NK-92 (cell line): Measurements from ENCODE around the gene HEATR5A.

Experiments used
- DNase-seq: peaks from one replicate; lab custom pipeline; 2025; ENCODE audit not compliant: unreplicated experiment; lab: John Stamatoyannopoulos, UW

Gene HEATR5A

DNA sequence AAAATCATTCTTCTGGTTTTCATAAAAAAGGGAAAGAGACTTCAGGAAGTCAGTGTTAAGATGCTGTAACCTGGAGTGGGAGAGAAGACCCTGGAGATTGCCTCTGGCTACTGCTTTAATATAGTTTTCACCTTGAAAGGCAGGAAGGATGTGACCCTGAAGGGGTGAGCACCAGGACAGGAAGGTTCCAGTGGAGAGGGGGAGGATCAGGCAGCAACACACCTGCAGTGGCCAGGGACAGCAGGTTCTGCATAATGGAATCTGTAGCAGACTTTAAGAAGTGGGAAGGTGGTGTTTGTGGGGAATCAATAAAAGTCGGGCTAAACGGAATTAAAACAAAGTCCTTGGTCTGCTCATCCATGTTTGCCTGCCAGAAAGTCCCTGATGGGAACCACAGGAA, 6.3 kb upstream of the HEATR5A start:
- no peak for DNase-seq

DNA sequence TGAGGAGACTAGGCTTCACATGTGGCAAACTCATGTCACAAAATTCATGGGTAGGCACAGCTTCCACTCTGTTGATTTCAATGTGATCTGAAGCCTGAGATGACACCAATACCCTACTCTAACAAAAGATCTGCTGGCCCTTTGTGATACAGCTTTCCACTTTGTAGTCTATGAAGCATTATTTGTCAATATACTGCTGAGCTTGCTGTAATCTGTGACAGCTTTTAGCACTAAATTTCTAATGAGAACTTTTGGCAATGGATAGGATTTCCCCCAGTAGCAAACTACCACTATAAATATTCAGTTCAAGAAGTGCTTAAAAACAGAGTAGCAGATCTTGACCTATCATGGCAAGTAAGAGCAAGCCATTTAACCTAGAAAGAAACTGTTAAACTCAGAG, 5.6 kb upstream of the HEATR5A start:
- no peak for DNase-seq

DNA sequence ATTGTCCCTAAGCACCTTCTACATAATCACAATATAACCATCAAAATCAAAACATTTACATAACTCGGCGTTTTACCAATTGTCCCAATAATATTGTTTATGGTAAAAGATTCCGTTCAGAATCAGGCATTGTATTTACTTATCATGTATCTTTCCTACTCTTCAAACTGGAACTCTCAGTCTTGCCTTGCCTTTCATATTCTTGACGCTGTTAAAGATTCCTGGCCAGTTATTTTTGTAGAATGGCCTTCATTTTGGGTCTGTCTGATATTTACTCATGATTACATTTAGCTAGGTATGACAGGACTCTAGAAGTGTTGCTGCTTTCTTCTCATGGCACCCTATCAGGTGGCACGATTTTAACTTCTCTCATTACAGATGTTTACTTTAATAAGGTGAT, 850 bp upstream of the HEATR5A start:
- DNase-seq: no peak

DNA sequence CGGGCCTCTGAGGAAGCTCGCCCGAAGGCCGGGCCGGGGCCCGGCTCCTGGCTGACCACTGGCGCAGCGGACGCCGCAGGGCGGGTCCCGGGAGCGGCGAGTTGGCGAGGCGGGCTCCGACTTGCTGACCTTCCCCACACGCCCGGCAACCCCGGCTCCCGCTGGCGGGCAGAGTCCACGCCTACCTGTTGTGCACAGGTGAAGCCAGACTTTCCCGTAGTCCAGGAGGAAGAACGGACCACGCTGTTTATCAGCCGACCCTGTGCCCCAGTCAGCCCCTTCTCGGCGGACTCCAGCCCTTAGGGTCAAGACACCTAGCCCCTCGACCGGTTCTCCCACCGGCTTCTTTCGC, 407 bp downstream of the HEATR5A start:
- DNase-seq: no peak

DNA sequence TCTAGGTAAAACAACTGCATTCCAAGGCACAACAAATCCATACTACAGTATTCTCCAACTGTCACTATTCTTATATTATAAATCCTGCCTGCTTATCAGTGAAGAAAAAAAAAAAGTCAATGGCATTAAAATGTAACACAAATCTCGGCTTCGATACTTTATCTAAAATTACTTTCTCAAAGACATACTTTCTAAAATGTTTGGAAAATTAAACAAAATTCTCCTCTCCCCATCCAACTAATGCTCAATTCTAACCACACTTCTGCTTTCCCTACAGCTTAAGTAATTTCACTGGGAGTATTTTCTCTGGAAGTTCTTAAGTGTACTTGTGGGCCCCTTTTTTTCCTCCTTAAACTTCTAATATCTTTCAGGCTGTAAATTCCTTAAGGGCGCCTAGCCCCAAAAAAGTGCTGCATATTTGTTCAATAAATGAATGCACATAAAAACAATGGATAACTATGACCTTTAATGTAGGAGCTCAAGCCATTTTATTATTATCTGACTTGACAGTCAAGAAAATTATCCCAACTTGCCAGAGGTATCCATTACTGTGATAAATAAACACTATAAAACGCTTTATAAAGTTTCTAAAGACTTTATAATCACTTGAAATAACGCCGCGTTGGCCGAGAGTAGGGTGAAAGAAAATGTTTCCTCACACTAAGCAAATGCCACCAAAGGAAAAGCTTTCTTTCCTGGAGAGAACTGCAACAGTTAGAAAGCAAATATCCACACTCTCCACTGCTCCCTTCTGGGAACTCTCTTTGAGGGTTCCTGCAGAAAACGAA, 977 bp downstream of the HEATR5A start:
- DNase-seq: no peak

DNA sequence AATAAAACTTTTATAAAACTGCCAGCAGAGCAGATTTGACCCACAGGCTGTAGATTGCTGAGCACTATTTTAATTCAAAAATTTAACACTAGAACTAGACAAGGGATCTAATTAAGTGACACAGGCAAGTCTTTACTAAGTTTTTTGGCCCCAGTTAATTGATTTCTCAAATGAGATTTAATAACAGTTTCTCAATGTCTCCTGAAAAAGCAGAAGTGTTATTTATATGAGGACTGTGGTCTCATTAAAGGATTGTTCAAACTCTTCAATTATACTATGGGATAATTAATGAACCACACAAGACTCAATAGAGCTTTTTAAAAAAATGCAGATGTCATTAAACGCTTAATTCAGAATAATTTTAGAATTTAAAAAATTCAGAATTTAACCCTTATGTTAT, 1.9 kb downstream of the HEATR5A start:
- DNase-seq: no peak

DNA sequence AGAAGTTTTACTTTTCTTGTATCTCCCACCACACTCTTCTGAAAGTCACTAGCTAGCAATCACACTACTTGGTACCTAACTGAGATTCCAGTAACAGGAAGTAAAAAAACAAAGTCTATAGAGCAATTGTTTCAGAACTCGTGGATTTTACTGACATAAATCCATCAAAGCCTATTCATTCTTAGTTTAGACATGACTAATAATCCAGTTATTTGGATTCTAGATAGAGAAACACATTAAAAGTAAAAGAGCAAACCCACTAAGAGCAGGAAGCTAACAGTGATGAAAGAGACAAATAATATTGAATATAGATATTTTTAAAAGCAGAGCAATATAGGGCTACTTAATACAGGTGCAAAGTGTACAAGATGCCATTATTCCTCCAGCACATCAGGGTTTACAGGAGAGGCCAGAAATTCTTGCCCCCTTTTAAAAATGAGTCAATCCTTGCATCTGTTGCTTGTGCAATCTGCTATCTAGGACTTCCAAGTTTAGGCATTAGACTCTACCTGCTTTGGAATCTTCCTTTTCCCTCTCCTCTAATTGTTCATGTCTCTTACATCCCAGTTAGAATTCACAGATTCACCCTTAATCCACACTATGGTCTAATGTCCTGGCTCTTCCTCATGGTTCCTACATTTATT, 6.0 kb downstream of the HEATR5A start:
- DNase-seq: no peak

DNA sequence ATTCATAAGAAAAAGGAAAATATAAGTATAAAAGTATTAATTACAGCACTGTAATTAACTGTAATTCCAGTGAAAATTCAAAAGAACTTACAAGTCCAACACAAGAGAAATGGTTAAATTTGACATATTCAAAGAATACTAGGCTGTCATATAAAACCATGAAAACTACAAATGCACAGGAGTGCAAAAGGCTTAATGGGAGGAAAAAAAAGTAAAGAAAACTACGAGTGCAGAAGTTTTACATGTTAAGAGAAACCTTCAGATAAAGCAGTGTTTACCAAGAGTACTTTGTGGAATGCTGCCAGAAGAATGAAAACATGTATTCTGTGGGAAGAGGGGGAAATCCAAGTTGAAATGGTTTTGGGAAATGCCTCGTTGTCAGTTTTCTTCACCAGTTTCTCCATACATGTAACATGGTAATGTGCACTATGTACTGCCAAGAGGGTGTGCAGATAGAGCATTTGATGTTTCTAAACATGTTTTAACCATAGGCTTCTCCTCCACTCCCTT, 9.1 kb downstream of the HEATR5A start:
- DNase-seq: no peak

DNA sequence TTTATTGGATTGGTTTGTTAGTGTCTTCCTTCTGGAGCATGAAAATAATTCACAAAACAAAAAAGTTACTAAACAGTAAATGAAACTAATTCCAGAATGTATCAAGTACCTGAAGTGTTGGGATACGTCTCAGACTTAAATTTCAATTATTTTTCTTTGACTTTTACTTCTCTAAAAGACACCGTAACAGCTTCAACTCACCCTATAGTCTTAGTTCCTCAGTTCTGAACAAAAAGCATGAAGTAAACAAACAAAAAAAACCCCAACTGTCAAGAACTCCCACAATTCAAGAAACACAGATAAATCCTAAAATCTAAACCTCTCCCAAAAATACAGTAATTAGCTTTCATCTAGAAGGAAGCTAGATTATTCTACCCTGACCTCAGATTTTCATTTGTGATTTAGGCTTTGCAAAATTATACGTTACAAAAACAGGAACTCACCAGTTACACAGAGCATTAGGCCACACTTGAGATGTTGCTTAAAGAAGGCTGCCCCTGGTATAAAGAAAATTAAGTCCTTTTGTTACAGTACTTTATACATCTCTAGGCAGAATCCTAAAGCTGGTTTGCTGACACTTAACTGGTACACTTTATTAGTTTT, 10.2 kb downstream of the HEATR5A start:
- DNase-seq: no peak

DNA sequence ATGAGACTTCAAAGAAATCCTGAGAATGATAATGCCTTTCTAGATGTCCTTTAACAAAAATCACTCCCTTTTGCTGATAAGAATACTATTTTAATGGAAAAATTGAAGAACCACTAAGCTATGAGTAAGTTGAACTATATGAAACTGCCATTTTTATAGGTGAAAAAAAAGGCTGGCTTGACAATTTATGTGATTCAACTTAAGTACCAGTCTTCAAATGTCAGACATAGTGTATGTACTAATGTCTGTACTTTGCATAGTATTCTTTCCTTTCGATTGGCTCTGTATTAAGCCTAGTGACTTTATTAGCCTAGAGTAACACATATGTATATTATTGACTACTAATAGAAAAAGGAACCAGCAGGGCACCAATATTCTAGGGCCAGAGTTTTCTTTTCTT, 11.9 kb downstream of the HEATR5A start:
- no peak for DNase-seq

DNA sequence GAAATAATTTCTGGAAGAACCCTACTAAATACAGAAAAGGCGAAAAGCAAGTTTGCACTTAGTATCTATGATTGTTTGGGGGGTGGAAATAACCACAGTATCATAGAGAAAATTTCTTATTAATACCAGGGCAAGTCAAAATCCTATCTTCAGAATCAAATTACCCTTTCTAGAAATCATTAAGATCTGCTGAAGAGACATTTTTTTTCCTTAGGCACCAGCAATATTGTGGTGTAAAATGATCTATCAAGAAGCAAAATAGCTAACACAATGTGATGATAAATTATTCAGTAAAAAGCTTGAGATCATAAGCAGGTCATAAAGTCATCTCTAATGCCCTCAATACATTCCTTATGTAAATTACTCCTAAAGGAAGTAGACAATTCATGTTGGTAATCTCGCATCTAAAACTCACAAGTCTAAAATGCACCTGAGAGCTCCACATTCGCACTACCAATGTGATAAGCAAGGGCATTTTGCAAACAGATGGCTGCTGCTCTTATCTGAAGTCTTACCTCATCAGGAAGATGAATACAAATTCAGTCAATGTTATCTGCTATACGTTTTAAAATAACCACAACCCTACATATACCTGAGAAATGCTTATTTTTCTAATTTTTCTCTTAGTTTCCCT, 14.6 kb downstream of the HEATR5A start:
- no peak for DNase-seq

DNA sequence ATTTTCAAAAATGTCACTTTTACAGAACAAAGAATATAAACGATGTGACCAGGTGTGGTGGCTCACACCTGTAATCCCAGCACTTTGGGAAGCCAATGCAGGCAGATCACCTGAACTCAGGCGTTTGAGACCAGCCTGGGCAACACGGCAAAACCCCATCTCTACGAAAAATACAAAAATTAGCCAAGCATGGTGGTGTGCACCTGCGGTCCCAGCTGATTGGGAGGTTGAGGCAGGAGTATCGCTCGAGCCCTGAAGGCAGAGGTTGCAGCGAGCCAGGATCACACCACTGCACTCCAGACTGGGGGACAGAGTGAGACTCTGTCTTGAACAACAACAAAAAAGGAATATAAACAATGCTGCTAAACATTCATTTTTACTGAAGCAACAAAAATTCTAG, 15.2 kb downstream of the HEATR5A start:
- no peak for DNase-seq

DNA sequence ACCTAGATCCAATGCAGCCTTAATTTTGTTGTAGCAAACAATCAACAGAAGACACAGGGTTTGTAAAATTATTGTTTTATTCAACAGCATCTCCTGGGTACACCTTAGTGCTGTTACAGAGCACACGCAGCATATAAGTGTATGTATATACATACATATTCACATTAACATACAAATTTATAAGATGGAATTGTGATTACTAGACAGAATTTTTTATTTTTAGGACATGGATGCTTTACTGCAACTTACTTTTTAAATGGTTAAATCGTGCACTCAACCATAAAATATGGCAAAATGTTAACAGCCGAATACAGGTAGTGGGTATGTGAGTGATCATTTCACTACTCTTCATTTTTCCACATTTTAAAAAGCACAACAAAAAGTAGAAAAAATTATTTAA, 16.6 kb downstream of the HEATR5A start:
- DNase-seq: no peak

DNA sequence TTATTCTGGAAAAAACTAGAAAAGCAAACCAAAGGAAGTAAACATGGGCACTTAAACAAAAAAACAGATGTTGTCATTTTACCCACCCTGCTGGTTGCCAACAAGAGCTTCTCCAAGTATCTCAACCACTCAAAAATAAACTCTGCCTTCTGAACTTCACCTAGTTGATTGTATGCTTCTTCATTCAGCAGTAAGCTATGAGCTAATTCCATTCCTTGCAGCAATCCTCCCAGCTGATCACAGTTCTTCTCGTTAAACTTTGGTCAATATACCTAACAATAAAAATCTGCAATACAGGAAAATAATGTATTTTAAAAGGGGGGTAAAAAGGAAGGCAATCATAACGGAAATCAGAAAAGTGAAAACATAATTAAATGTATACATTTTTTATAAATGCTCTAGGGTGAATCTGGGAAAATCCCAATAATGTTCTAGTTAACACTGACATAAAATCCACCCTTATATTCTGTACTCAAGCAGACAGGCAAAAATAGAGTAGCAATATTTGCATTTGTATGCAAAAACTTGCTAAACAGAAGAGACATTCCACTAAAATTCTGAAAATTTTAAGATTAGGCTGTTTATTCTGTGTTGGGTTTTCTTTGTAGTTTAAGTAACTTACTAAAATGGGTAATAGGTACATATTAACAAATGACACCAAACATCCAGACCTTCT, 17.4 kb downstream of the HEATR5A start:
- no peak for DNase-seq

DNA sequence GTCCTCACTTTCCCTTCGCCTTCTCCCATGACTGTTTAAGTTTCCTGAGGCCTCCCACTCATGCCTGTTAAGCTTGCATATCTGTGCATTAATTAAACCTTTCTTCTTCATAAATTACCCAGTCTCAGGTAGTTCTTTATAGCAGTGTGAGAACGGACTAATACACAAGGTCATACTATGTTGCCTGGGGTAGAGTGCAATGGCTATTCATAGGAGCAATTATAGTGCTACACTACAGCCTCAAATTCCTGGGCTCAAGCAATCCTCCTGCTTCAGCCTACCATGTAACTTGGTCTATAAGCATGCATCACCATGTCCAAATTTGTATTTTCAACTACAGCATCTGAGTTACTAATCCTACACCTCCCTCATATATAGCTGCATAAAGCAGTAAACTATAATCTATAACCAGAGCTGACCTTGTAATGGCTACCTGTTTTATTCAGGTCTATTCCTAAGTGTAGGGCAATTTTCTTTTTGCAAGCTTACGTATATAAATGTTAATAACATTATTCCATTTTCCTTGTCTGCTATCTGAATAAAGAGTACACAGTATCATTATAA, 18.9 kb downstream of the HEATR5A start:
- DNase-seq: no peak

DNA sequence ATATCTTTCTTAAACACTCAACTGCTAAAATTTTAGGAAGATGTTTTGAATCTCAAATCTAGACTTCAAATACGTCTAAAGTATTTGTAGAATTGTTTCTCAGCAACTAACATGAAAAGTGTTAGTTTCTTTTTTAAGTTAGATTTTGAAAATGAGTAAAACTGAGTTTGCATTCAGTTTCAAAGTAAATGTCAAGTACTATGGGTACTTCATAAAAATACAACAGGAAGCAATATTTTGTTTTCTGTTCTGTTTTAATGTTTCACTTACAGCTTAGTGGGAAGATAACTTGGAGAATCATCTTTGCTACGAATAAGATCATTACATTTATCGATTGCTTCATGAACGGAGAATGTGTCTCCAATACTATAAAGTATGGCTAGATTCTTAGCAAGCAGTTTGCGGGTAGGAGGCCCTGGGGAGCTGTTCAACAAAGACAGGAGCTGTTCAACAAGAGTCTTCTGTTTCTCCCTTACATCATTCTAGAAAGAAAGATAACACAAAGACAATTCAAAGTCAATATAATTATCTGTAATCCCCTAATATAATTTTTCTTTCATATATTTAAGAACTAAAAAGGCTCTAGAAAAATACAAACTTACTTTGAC, 20.2 kb downstream of the HEATR5A start:
- no peak for DNase-seq

DNA sequence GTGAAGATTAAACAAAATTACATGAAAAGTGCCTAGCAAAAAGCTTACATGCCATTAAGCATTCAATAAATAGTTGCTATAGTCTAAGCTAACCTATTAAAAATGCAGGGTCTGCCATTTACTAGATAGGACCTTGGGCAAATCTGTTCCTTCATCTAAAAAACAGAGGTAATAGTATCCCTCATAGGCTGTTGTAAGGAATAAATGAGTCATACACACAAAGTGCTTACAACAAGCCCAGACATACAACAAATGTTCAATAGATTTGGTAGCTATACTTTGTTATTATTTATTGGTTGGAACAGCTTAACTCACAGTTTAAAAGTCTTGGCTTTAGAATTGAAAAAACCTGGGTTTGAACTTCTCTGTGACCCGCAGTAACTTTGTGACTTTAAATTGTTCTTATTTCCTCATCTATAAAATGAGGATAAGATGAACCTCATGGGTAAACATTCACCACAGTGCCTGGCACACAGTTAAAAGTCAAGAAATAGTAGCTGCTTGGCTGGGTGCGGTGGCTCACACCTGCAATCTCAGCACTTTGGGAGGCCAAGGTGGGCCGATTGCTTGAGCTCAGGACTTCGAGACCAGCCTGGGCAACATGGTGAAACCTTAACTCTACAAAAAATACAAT, 24.7 kb downstream of the HEATR5A start:
- no peak for DNase-seq

DNA sequence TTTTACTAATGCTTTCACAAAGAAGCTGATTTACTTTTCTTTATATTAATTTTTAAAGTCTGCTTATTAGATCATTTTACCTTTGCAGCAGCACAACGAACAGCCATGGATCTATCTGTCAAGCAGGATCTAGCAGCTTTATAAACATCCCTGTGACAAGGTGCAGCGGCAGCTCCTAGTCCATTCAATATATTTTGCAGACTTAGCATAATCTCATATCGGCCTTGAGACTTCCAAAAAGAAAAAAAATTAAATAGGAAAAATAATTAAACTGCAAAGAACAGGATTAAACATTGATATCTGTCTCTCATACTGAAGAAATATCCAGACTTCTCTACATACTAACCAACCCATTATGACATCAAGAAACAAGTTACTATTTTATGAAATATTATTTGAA, 25.2 kb downstream of the HEATR5A start:
- DNase-seq: no peak

DNA sequence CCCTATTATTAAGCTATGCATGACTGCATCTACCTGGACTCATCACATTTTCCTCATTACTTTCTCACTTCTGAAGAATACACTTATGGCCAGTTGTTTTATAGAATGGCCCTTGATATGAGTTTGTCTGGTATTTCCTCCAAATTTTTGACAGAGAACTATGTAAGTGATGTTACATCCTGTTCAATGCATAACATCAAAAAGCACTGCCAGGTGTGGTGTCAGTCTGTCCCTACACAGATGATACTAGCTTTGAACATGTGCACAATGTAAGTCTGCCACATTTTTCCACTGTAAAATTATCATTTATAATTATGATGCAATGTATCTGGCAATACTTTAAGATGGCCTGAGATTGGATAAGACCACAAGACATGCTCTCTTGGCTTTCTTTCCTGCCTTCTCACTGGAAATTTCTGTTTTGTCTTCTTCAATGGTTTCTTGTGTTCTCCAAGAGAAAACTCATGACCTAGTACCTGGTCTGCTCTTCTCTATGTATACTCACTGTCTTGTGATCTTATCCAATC, 28.3 kb downstream of the HEATR5A start:
- DNase-seq: no peak

DNA sequence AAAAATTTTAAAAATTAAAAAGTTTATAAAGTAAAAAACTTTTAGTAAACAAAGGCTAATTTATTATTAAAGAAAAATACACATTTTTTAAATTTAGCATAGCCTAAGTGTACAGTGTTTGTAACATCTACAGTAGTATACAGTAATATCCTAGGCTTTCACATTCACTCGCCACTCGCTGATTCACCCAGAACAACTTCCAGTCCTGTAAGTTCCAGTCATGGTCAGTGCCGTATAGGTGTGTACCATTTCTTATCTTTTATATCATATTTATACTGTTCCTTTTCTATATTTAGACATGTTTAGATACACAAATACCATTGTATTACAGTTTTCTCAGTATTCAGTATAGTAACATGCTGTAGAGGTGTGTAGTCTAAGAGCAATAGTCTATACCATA, 28.9 kb downstream of the HEATR5A start:
- DNase-seq: no peak
